GM12801 (cell line): ENCODE results near the gene FOXA1.

ENCODE experiments used
- TF ChIP-seq, protein P1 (sequence below): IDR thresholded peaks from one replicate; pipeline ENCODE4 v1.5.1; 2011; ENCODE audit warnings: control low read depth; ENCODE audit not compliant: insufficient read length; ENCODE audit errors: extremely low read depth

FOXA1 gene

DNA sequence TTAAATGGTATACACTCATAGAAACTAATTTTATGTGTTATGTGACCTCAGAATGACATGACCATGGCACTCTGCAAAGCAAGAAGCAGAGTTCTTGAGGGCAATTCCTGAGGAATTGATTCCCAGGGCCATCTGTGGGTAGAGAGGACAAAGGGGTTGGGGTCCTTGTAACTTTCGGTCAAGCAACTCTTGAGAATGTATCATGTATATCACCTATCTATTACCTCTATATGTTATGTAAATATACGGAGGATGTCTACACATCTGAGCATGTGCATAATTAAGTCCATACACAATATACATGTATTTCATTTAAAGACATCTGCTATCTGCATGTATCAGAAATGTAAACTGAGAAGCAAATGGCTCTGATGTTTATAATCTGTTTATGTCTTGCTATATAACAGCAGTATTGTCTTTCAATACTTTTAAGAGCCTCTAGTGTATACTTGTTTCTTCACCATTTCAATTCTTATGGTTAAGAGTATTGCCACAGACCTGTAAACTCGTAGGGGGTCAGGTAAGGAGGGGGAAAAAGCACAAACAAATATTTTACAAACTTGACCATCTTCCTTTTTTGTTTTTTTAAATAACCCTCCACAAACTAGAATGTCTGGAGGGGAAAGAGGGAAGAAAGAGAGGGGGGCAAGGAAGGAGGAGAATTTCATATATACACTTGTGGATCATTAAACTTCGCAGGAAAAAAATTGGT is 4.5 kb downstream of the FOXA1 start:
- TF ChIP-seq, protein P1, sequence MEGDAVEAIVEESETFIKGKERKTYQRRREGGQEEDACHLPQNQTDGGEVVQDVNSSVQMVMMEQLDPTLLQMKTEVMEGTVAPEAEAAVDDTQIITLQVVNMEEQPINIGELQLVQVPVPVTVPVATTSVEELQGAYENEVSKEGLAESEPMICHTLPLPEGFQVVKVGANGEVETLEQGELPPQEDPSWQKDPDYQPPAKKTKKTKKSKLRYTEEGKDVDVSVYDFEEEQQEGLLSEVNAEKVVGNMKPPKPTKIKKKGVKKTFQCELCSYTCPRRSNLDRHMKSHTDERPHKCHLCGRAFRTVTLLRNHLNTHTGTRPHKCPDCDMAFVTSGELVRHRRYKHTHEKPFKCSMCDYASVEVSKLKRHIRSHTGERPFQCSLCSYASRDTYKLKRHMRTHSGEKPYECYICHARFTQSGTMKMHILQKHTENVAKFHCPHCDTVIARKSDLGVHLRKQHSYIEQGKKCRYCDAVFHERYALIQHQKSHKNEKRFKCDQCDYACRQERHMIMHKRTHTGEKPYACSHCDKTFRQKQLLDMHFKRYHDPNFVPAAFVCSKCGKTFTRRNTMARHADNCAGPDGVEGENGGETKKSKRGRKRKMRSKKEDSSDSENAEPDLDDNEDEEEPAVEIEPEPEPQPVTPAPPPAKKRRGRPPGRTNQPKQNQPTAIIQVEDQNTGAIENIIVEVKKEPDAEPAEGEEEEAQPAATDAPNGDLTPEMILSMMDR: no peak

- TF ChIP-seq, protein P1: no peak
These were observed 5.2 kb downstream of the FOXA1 start for GRCh38 chr14:37589715-37590427.

DNA sequence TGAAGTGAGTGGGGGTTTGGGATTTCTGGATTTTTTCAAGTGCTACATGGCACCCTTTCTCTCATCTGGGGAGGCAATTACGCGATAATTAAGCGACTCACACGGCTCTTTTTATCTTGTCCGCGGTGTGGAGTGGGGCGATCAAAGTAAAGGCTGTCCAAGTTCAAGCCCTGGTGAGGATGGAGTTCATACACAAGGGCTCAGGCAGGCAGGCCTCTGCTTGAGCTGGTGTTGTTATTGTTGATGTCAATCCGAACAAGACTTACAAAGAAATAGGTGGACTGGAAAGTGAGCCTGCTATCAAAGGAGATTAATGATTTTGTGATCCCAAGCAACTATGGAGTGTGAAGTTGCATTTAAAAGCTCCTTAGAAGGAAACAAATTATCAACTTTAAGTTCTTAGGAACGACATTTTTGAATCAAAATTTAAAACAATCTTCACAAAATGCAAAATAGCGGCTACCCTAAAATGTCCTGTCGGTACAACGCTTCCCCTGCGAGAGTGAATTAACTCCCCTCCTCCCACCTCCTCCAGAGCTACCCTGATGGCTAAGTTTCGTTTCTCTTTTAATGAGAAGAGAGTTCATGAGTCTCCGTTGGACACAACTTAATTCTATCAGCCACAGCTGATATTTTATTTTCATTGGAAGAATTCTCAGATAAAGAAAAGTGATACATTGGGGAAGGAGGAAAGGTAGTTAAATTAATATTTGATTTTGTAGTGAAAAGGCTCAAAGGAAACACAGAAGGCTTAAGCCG is 5.9 kb downstream of the FOXA1 start:
- TF ChIP-seq, protein P1: no peak

DNA sequence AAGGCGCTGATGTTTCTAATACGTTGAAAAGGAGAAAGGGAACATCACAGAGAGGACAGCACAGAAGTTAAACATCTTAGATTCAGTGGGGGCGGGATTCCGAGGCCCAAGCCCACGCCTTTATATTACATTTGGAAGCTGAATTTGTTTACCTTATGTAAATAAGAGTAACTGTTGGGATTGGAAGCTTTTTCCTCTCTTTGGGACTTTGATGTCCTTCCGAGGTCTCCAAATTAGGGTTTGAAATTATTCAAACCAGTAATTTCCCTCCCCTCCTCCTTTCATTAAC is 6.4 kb downstream of the FOXA1 start:
- TF ChIP-seq, protein P1: no peak

GRCh38 chr14:37587881-37588666 is 7.0 kb downstream of the FOXA1 start:
- TF ChIP-seq, protein P1: no peak

GRCh38 chr14:37587131-37587803 is 7.8 kb downstream of the FOXA1 start:
- TF ChIP-seq, protein P1: no peak
